GM23248 (cell line): Measurements from ENCODE around the gene JOSD2. TPM values are rescaled to one million over a fixed set of nuclear protein-coding genes. Genes with fewer than 3 reads are reported as not detected.

ENCODE experiments used
- DNase-seq: peaks from one replicate; pipeline ENCODE4 v3.0.0-alpha.2; 2015
- H2AFZ ChIP-seq: fragments of 200-600 bp; sonication (generic); 2 replicates; pipeline ENCODE4 v1.6.1; 2016; ENCODE audit warnings: antibody characterized with exemption
- H3F3A ChIP-seq: fragments of 200-600 bp; sonication (generic); 2 replicates; pipeline ENCODE4 v1.6.1; 2016; ENCODE audit warnings: mild to moderate bottlenecking, antibody characterized with exemption, mixed run types; ENCODE audit not compliant: insufficient read depth
- H3K27ac ChIP-seq: fragments of 200-600 bp; sonication (generic); 2 replicates; pipeline ENCODE4 v1.5.1; 2016; ENCODE audit warnings: mild to moderate bottlenecking
- H3K27me3 ChIP-seq: fragments of 200-600 bp; sonication (generic); replicated peaks from 2 replicates; pipeline ENCODE4 v1.6.1; 2016; ENCODE audit warnings: mild to moderate bottlenecking; ENCODE audit not compliant: insufficient read depth
- H3K36me3 ChIP-seq: fragments of 200-600 bp; sonication (generic); 2 replicates; pipeline ENCODE4 v1.6.1; 2016; ENCODE audit warnings: low read depth, mild to moderate bottlenecking
- H3K4me1 ChIP-seq: fragments of 200-600 bp; sonication (generic); 2 replicates; pipeline ENCODE4 v1.6.1; 2016; ENCODE audit warnings: mild to moderate bottlenecking; ENCODE audit not compliant: insufficient read depth
- H3K4me2 ChIP-seq: fragments of 200-600 bp; sonication (generic); one replicate; pipeline ENCODE4 v1.6.1; 2016; ENCODE audit warnings: mild to moderate bottlenecking; ENCODE audit not compliant: unreplicated experiment
- H3K4me3 ChIP-seq: fragments of 200-600 bp; sonication (generic); 2 replicates; pipeline ENCODE4 v1.5.1; 2016; ENCODE audit warnings: mild to moderate bottlenecking
- H3K79me2 ChIP-seq: fragments of 200-600 bp; sonication (generic); 2 replicates; pipeline ENCODE4 v1.6.1; 2016; ENCODE audit warnings: mild to moderate bottlenecking; ENCODE audit not compliant: insufficient read depth
- H3K9ac ChIP-seq: fragments of 200-600 bp; sonication (generic); 2 replicates; pipeline ENCODE4 v1.6.1; 2016; ENCODE audit warnings: mild to moderate bottlenecking
- H3K9me2 ChIP-seq: fragments of 200-600 bp; sonication (generic); 2 replicates; pipeline ENCODE4 v1.6.1; 2016; ENCODE audit warnings: mixed run types, mild to moderate bottlenecking, moderate library complexity; ENCODE audit not compliant: insufficient read depth
- H3K9me3 ChIP-seq: fragments of 200-600 bp; sonication (generic); one replicate; pipeline ENCODE4 v1.6.1; 2017; ENCODE audit warnings: low read depth
- H4K20me1 ChIP-seq: fragments of 200-600 bp; sonication (generic); 2 replicates; pipeline ENCODE4 v1.6.0; 2016; ENCODE audit not compliant: insufficient read depth
- EZH2 ChIP-seq: fragments of 200-600 bp; sonication (generic); IDR thresholded peaks from 2 replicates; pipeline ENCODE4 v1.6.1; 2018; ENCODE audit warnings: antibody characterized with exemption, mild to moderate bottlenecking; ENCODE audit not compliant: insufficient read depth, poor library complexity, severe bottlenecking
- EZH2phosphoT487 ChIP-seq: fragments of 200-600 bp; sonication (generic); IDR thresholded peaks from 2 replicates; pipeline ENCODE4 v1.6.1; 2018; ENCODE audit warnings: antibody characterized with exemption, moderate library complexity, mild to moderate bottlenecking, low read depth; ENCODE audit not compliant: insufficient read depth
- WGBS, 2 experiments: methylation state at CpG; one replicate each; pipeline ENCODE4 v1.1.6; 2015 to 2017; ENCODE audit warnings: low lambda C conversion rate in 2 of 2, low coverage in 1 of 2; ENCODE audit errors: missing lambda C conversion rate in 2 of 2; 5-methylcytosine and 5-hydroxymethylcytosine counted together
- in situ Hi-C: fragments of 300-500 bp; cut with MboI; formaldehyde crosslinking; loops from 2 replicates; pipeline ENCODE4 v1.15.0; 2020
- polyA plus RNA-seq: library from polyadenylated mRNA; unstranded; fragments of >200 nt; fragmentation: Nextera tagmentation; extraction: Ambion mirVana; gene quantifications from 2 replicates; pipeline ENCODE4 v1.2.1, GENCODE V29; 2016
- total RNA-seq: library from RNA; depleted of rRNA; stranded (reverse); fragments of >200 nt; shearing (Covaris generic); gene quantifications from 2 replicates; pipeline ENCODE4 v1.2.3, GENCODE V29; 2014

The JOSD2 gene
- total and polyA plus RNA-seq, 2 experiments from 2014 or later, result 55.2 to 98.5 TPM

GRCh38 chr19:50506700-50507099 lies 4.3 kb downstream of the JOSD2 start:
- peaks cover 10% of the 10 kb centered on the region; the same call in 1 of the 2 replicates for H3K79me2 ChIP-seq
- no peak overlapping the region for H2AFZ ChIP-seq
- in situ Hi-C loops, result no loop called here
- H3K4me3 ChIP-seq, result no peak overlapping the region
- DNase-seq, result no peak
- no peak overlapping the region for H3K4me2 ChIP-seq
- TF ChIP-seq EZH2phosphoT487 (no peak), EZH2 (no peak)
- H4K20me1 ChIP-seq, result no peaks in the 10 kb centered on the region
- WGBS, 2 experiments, result 90 to 93% methylated on average over 3 to 10 of the region's 10 CpGs
- no peaks in the 10 kb centered on the region for H3K4me1 ChIP-seq
- no peaks in the 10 kb centered on the region for H3K36me3 ChIP-seq
- no peaks in the 10 kb centered on the region for H3K9me3 ChIP-seq
- H3F3A ChIP-seq, result no peaks in the 10 kb centered on the region
- no peak overlapping the region for H3K27ac ChIP-seq
- no peaks in the 10 kb centered on the region for H3K27me3 ChIP-seq
- H3K9me2 ChIP-seq, result no peaks in the 10 kb centered on the region
- H3K9ac ChIP-seq, result no peak overlapping the region

- 91 to 93% methylated on average over 17 to 29 of the region's 30 CpGs for WGBS, 2 experiments
- Histone ChIP-seq H3K9ac (no peak overlapping the region), H4K20me1 (no peaks in the 10 kb centered on the region), H3K9me3 (no peaks in the 10 kb centered on the region), H3K36me3 (no peaks in the 10 kb centered on the region), H3K79me2 (peaks cover 10% of the 10 kb centered on the region; the same call in 1 of the 2 replicates), H3K4me1 (no peaks in the 10 kb centered on the region), H3K27me3 (no peaks in the 10 kb centered on the region), H2AFZ (no peak overlapping the region), H3K4me3 (no peak overlapping the region), H3K27ac (no peak overlapping the region), H3F3A (no peaks in the 10 kb centered on the region), H3K4me2 (no peak overlapping the region), H3K9me2 (no peaks in the 10 kb centered on the region)
- no peak for DNase-seq
- TF ChIP-seq EZH2phosphoT487, result no peak
- no peak for TF ChIP-seq EZH2
- in situ Hi-C loops, result no loop called here
These were observed 5.0 kb downstream of the JOSD2 start for GRCh38 chr19:50505856-50506611.

GRCh38 chr19:50501568-50502475 lies 9.2 kb downstream of the JOSD2 start:
- Histone ChIP-seq H3K79me2 (no peaks in the 10 kb centered on the region), H3F3A (no peaks in the 10 kb centered on the region), H2AFZ (no peak overlapping the region), H3K4me2 (no peak overlapping the region), H3K27ac (no peak overlapping the region), H3K4me1 (no peaks in the 10 kb centered on the region), H3K9me3 (no peaks in the 10 kb centered on the region), H3K9me2 (no peaks in the 10 kb centered on the region), H3K27me3 (peaks cover 10% of the 10 kb centered on the region), H4K20me1 (no peaks in the 10 kb centered on the region), H3K9ac (no peak overlapping the region), H3K4me3 (no peak overlapping the region), H3K36me3 (no peaks in the 10 kb centered on the region)
- no peak for DNase-seq
- WGBS, 2 experiments, result 51% methylated on average over 24 to 25 of the region's 25 CpGs
- no peak for TF ChIP-seq EZH2
- in situ Hi-C loops, result no loop called here

GRCh38 chr19:50501186-50501567 lies 9.8 kb downstream of the JOSD2 start:
- Histone ChIP-seq H3K4me3 (no peak overlapping the region), H3K9ac (no peak overlapping the region), H4K20me1 (no peaks in the 10 kb centered on the region), H3K27ac (no peak overlapping the region), H3K9me2 (no peaks in the 10 kb centered on the region), H3K36me3 (no peaks in the 10 kb centered on the region), H3F3A (no peaks in the 10 kb centered on the region), H3K4me2 (no peak overlapping the region), H3K9me3 (no peaks in the 10 kb centered on the region), H2AFZ (no peak overlapping the region), H3K79me2 (no peaks in the 10 kb centered on the region), H3K27me3 (peaks cover 10% of the 10 kb centered on the region), H3K4me1 (no peaks in the 10 kb centered on the region)
- TF ChIP-seq EZH2phosphoT487 (no peak), EZH2 (no peak)
- in situ Hi-C loops, result no loop called here
- 39 to 50% methylated on average over 10 to 12 of the region's 12 CpGs for WGBS, 2 experiments
- no peak for DNase-seq
